GM12874 (cell line): ENCODE data around the gene C5orf22.

Experiments
- CTCF ChIP-seq: IDR thresholded peaks from 2 replicates; pipeline ENCODE4 v1.5.1; 2011; ENCODE audit warnings: low read depth, mild to moderate bottlenecking, control low read depth, low read length, moderate library complexity; ENCODE audit not compliant: insufficient read depth

C5orf22 gene

GRCh38 chr5:31585895-31586270 lies 53.8 kb downstream of the C5orf22 start:
- no peak for TF ChIP-seq CTCF

- TF ChIP-seq CTCF = no peak
Observed at GRCh38 chr5:31587546-31587945, 55.4 kb downstream of the C5orf22 start.

- no peak for TF ChIP-seq CTCF
Observed at GRCh38 chr5:31593665-31594064, 61.6 kb downstream of the C5orf22 start.

GRCh38 chr5:31596354-31596753 lies 64.3 kb downstream of the C5orf22 start:
- TF ChIP-seq CTCF = no peak

GRCh38 chr5:31598640-31599611 lies 66.8 kb downstream of the C5orf22 start:
- no peak for TF ChIP-seq CTCF

GRCh38 chr5:31604240-31604639 lies 72.1 kb downstream of the C5orf22 start:
- no peak for TF ChIP-seq CTCF

- no peak for TF ChIP-seq CTCF
Observed at GRCh38 chr5:31604644-31605043, 72.5 kb downstream of the C5orf22 start.
